SK-N-SH treated with all-trans-retinoic acid at 6 μM for 48 hours (cell line): ENCODE data around the gene CCDC178.

Experiments
- ATAC-seq: fragments of 200-7000 bp; cut with Tn5 transposase; 3 replicates; pipeline ENCODE4 v1.9.1; 2020; ENCODE audit warnings: mild to moderate bottlenecking, moderate library complexity
- BACH2 ChIP-seq: fragments of 250-450 bp; sonication (Bioruptor Pico); IDR thresholded peaks from 2 replicates; pipeline ENCODE4 v1.9.0; 2021; ENCODE audit warnings: mild to moderate bottlenecking, borderline replicate concordance
- CREB5 ChIP-seq: fragments of 250-450 bp; sonication (Bioruptor Pico); IDR thresholded peaks from 2 replicates; pipeline ENCODE4 v1.5.1; 2020; ENCODE audit warnings: low read depth, mild to moderate bottlenecking, moderate library complexity
- CSDC2 ChIP-seq: fragments of 250-450 bp; sonication (Bioruptor Pico); IDR thresholded peaks from 2 replicates; pipeline ENCODE4 v1.5.0; 2020; ENCODE audit warnings: mild to moderate bottlenecking, moderate library complexity
- ESRRG ChIP-seq: fragments of 250-450 bp; sonication (Bioruptor Pico); IDR thresholded peaks from 2 replicates; pipeline ENCODE4 v1.6.1; 2021; ENCODE audit warnings: mild to moderate bottlenecking
- GLIS3 ChIP-seq: fragments of 250-450 bp; sonication (Bioruptor Pico); IDR thresholded peaks from 2 replicates; pipeline ENCODE4 v1.5.0; 2020; ENCODE audit warnings: mild to moderate bottlenecking, moderate library complexity
- ISL1 ChIP-seq: fragments of 250-450 bp; sonication (Bioruptor Pico); IDR thresholded peaks from 2 replicates; pipeline ENCODE4 v2.1.2; 2022; ENCODE audit warnings: mild to moderate bottlenecking, moderate library complexity
- OSR1 ChIP-seq: fragments of 250-450 bp; sonication (Bioruptor Pico); IDR thresholded peaks from 2 replicates; pipeline ENCODE4 v1.8.0; 2022; ENCODE audit warnings: moderate library complexity, mild to moderate bottlenecking, inconsistent platforms
- POU6F1 ChIP-seq: fragments of 250-450 bp; sonication (Bioruptor Pico); IDR thresholded peaks from 2 replicates; pipeline ENCODE4 v1.8.0; 2021; ENCODE audit warnings: low read depth, mild to moderate bottlenecking, moderate library complexity, borderline replicate concordance
- PPARA ChIP-seq: fragments of 250-450 bp; sonication (Bioruptor Pico); IDR thresholded peaks from 2 replicates; pipeline ENCODE4 v1.5.0; 2020; ENCODE audit warnings: mild to moderate bottlenecking, borderline replicate concordance
- RARB ChIP-seq: fragments of 250-450 bp; sonication (Bioruptor Pico); IDR thresholded peaks from 2 replicates; pipeline ENCODE4 v1.8.0; 2021; ENCODE audit warnings: mild to moderate bottlenecking, moderate library complexity
- SNAI2 ChIP-seq: fragments of 250-450 bp; sonication (Bioruptor Pico); IDR thresholded peaks from 2 replicates; pipeline ENCODE4 v1.5.0; 2020; ENCODE audit warnings: mild to moderate bottlenecking, moderate library complexity
- TCF4 ChIP-seq: fragments of 250-450 bp; sonication (Bioruptor Pico); IDR thresholded peaks from 2 replicates; pipeline ENCODE4 v1.8.0; 2021; ENCODE audit warnings: mild to moderate bottlenecking, moderate library complexity, borderline replicate concordance
- TOX ChIP-seq: fragments of 250-450 bp; sonication (Bioruptor Pico); IDR thresholded peaks from 2 replicates; pipeline ENCODE4 v1.8.0; 2021; ENCODE audit warnings: mild to moderate bottlenecking, moderate library complexity, borderline replicate concordance
- ZC3H10 ChIP-seq: fragments of 250-450 bp; sonication (Bioruptor Pico); IDR thresholded peaks from 2 replicates; pipeline ENCODE4 v1.5.1; 2021; ENCODE audit warnings: mild to moderate bottlenecking, moderate library complexity
- ZFP3 ChIP-seq: fragments of 250-450 bp; sonication (Bioruptor Pico); IDR thresholded peaks from 2 replicates; pipeline ENCODE4 v1.5.0; 2020; ENCODE audit warnings: mild to moderate bottlenecking, moderate library complexity
- ZFP30 ChIP-seq: fragments of 450-650 bp; formaldehyde crosslinking; IDR thresholded peaks from 2 replicates; pipeline ENCODE4 v1.5.0; 2022; ENCODE audit warnings: mild to moderate bottlenecking, moderate library complexity
- ZNF565 ChIP-seq: fragments of 450-650 bp; formaldehyde crosslinking; conservative IDR thresholded peaks from 2 replicates; pipeline ENCODE4 v1.5.0; 2020; ENCODE audit warnings: low read depth, mild to moderate bottlenecking, moderate library complexity
- ZNF8 ChIP-seq: fragments of 450-650 bp; formaldehyde crosslinking; IDR thresholded peaks from 2 replicates; pipeline ENCODE4 v1.5.0; 2020; ENCODE audit warnings: mild to moderate bottlenecking, moderate library complexity
- TF ChIP-seq, protein P1 (sequence below): fragments of 250-450 bp; sonication (Bioruptor Pico); IDR thresholded peaks from 2 replicates; pipeline ENCODE4 v1.8.0; 2020; ENCODE audit warnings: mild to moderate bottlenecking, moderate library complexity, borderline replicate concordance
- TF ChIP-seq, protein P2 (sequence below): fragments of 250-450 bp; sonication (Bioruptor Pico); IDR thresholded peaks from 2 replicates; pipeline ENCODE4 v1.5.0; 2020; ENCODE audit warnings: mild to moderate bottlenecking, moderate library complexity

Gene CCDC178

GRCh38 chr18:33022370-33022769 lies 418.2 kb downstream of the CCDC178 start:
- TF ChIP-seq, protein P1, sequence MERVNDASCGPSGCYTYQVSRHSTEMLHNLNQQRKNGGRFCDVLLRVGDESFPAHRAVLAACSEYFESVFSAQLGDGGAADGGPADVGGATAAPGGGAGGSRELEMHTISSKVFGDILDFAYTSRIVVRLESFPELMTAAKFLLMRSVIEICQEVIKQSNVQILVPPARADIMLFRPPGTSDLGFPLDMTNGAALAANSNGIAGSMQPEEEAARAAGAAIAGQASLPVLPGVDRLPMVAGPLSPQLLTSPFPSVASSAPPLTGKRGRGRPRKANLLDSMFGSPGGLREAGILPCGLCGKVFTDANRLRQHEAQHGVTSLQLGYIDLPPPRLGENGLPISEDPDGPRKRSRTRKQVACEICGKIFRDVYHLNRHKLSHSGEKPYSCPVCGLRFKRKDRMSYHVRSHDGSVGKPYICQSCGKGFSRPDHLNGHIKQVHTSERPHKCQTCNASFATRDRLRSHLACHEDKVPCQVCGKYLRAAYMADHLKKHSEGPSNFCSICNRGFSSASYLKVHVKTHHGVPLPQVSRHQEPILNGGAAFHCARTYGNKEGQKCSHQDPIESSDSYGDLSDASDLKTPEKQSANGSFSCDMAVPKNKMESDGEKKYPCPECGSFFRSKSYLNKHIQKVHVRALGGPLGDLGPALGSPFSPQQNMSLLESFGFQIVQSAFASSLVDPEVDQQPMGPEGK (CRISPR knock-in tag), result no peak
- TF ChIP-seq ZFP3 (CRISPR knock-in tag) (no peak), TOX (CRISPR knock-in tag) (no peak), PPARA (CRISPR knock-in tag) (no peak), CSDC2 (no peak), ZNF565 (CRISPR knock-in tag) (no peak), BACH2 (CRISPR knock-in tag) (no peak), RARB (CRISPR knock-in tag) (no peak), CREB5 (CRISPR knock-in tag) (no peak), OSR1 (CRISPR knock-in tag) (no peak), ZFP30 (no peak), POU6F1 (CRISPR knock-in tag) (no peak), ZNF8 (no peak), ZC3H10 (CRISPR knock-in tag) (no peak), ESRRG (no peak), ISL1 (CRISPR knock-in tag) (no peak), SNAI2 (CRISPR knock-in tag) (no peak), TCF4 (CRISPR knock-in tag) (no peak), GLIS3 (CRISPR knock-in tag) (no peak)
- TF ChIP-seq, protein P2, sequence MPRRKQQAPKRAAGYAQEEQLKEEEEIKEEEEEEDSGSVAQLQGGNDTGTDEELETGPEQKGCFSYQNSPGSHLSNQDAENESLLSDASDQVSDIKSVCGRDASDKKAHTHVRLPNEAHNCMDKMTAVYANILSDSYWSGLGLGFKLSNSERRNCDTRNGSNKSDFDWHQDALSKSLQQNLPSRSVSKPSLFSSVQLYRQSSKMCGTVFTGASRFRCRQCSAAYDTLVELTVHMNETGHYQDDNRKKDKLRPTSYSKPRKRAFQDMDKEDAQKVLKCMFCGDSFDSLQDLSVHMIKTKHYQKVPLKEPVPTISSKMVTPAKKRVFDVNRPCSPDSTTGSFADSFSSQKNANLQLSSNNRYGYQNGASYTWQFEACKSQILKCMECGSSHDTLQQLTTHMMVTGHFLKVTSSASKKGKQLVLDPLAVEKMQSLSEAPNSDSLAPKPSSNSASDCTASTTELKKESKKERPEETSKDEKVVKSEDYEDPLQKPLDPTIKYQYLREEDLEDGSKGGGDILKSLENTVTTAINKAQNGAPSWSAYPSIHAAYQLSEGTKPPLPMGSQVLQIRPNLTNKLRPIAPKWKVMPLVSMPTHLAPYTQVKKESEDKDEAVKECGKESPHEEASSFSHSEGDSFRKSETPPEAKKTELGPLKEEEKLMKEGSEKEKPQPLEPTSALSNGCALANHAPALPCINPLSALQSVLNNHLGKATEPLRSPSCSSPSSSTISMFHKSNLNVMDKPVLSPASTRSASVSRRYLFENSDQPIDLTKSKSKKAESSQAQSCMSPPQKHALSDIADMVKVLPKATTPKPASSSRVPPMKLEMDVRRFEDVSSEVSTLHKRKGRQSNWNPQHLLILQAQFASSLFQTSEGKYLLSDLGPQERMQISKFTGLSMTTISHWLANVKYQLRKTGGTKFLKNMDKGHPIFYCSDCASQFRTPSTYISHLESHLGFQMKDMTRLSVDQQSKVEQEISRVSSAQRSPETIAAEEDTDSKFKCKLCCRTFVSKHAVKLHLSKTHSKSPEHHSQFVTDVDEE (CRISPR knock-in tag), result no peak
- TF ChIP-seq, all 23 proteins: peak for 0
- ATAC-seq, result no peak

- TF ChIP-seq POU6F1 (CRISPR knock-in tag) (no peak), CSDC2 (no peak)
- ATAC-seq, result no peak
Observed at GRCh38 chr18:33020877-33021276, 419.6 kb downstream of the CCDC178 start.

GRCh38 chr18:33014060-33014796 lies 426.3 kb downstream of the CCDC178 start:
- ATAC-seq, result no peak
- TF ChIP-seq, protein P2 (CRISPR knock-in tag), result no peak
- TF ChIP-seq ZNF8 (no peak), CSDC2 (no peak), ZFP3 (CRISPR knock-in tag) (no peak), BACH2 (CRISPR knock-in tag) (no peak), GLIS3 (CRISPR knock-in tag) (no peak), ISL1 (CRISPR knock-in tag) (no peak), PPARA (CRISPR knock-in tag) (no peak), SNAI2 (CRISPR knock-in tag) (no peak), POU6F1 (CRISPR knock-in tag) (no peak), ZFP30 (no peak)
- TF ChIP-seq, protein P1 (CRISPR knock-in tag), result no peak
